Memory B cell (primary cell): Measurements from ENCODE around the gene MCTP1.

Experiments
- ATAC-seq: fragments of 150-1000 bp; cut with Tn5 transposase; 2 replicates; pipeline ENCODE4 v1.10.0; 2021; ENCODE audit warnings: low read depth, mild to moderate bottlenecking, moderate library complexity
- DNase-seq, 2 donors: peaks; one replicate each; pipeline ENCODE4 v3.0.0; 2022; ENCODE audit warnings: low spot score in 2 of 2
- H3K27ac Mint-ChIP-seq: one replicate; pipeline ENCODE4 v1.8.0; 2022; ENCODE audit warnings: mild to moderate bottlenecking, moderate library complexity, mixed read lengths
- H3K27me3 Mint-ChIP-seq: one replicate; pipeline ENCODE4 v1.8.0; 2022; ENCODE audit warnings: mixed read lengths
- H3K36me3 Mint-ChIP-seq: one replicate; pipeline ENCODE4 v1.8.0; 2022; ENCODE audit warnings: mild to moderate bottlenecking, mixed read lengths
- H3K4me1 Mint-ChIP-seq: one replicate; pipeline ENCODE4 v1.8.0; 2022; ENCODE audit warnings: mixed read lengths
- H3K4me3 Mint-ChIP-seq: one replicate; pipeline ENCODE4 v1.8.0; 2022; ENCODE audit warnings: mild to moderate bottlenecking, moderate library complexity, mixed read lengths
- H3K9me3 Mint-ChIP-seq: one replicate; pipeline ENCODE4 v1.8.0; 2022; ENCODE audit warnings: mixed read lengths

The MCTP1 gene

DNA sequence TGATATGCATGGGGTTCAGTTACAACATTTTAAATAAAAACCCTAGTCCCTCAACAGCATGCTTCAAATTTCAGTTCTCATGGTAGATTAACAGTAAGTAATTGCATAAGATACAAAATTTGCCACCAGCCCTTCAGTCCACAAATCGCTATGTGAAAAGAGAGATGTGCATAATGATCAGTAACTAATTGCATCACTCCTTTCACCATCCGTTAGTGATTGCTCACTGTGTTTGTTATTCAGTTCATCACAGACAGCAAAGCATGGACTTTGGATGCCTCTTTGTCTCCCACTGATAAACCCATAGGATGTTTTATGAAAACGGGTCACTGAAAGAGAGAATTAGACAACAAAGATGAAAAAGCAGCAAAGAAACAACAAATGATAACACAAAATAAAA is 103.2 kb downstream of the MCTP1 start:
- ATAC-seq (no peak), DNase-seq (no peak)
- no peak overlapping the region for H3K4me3 Mint-ChIP-seq
- peaks cover 3% of the 10 kb centered on the region for H3K27me3 Mint-ChIP-seq
- peaks cover 3% of the 10 kb centered on the region for H3K4me1 Mint-ChIP-seq
- H3K9me3 Mint-ChIP-seq: peaks cover 3% of the 10 kb centered on the region
- H3K36me3 Mint-ChIP-seq: no peaks in the 10 kb centered on the region
- H3K27ac Mint-ChIP-seq: no peak overlapping the region

DNA sequence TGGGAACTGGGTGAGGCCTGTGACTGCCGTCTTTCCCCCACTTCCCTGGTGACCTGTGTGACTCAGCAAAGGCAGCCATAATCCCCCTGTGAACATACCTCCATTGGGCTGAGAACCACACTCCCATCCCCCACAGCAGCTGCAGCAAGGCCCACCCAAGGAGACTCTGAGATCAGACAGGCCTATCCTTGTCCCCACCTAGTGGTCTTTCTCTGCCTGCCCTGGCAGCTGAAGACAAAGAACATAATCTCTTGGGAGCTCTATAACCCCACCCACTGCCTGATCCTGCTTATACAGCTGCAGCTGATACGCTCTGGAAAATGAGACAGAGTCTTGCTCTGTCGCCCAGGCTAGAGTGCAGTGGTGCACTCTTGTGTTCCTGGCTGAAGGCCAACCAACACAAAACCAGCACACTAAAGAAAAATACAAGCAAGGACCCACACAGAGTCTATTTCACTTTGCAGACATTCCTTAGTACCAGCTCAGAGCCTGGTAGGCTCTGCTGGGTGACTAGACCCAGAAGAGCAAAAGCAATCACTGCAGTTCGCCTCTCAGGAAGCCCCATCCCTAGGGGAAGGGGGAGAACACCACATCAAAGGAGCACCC is 106.7 kb downstream of the MCTP1 start:
- Mint-ChIP-seq H3K4me3 (no peak overlapping the region), H3K27ac (no peak overlapping the region), H3K9me3 (peaks cover 3% of the 10 kb centered on the region), H3K27me3 (peaks cover 3% of the 10 kb centered on the region), H3K36me3 (no peaks in the 10 kb centered on the region), H3K4me1 (peaks cover 3% of the 10 kb centered on the region)
- ATAC-seq (no peak), DNase-seq (no peak)

DNA sequence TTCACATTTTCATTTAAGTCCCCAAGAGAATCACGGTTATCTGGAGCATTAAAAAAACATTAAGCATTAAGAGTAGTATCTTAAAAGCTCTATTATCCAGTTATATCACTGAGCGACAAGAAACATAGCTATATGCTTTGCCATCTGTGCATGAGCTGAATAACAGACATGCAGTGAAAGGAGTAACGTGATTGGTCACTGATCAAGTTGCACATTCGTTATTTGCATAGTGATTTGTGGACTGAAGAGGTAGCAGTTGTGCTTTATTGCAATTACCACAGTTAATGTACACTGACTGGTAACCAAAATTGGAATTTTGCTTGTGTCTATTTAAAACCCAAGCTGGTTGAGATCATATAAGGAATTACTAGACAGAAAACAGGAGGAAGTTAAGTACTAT is 107.4 kb downstream of the MCTP1 start:
- Mint-ChIP-seq H3K27ac (no peak overlapping the region), H3K9me3 (peaks cover 3% of the 10 kb centered on the region), H3K4me1 (peaks cover 3% of the 10 kb centered on the region), H3K4me3 (no peak overlapping the region), H3K27me3 (peaks cover 3% of the 10 kb centered on the region), H3K36me3 (no peaks in the 10 kb centered on the region)
- ATAC-seq: no peak
- DNase-seq: no peak

DNA sequence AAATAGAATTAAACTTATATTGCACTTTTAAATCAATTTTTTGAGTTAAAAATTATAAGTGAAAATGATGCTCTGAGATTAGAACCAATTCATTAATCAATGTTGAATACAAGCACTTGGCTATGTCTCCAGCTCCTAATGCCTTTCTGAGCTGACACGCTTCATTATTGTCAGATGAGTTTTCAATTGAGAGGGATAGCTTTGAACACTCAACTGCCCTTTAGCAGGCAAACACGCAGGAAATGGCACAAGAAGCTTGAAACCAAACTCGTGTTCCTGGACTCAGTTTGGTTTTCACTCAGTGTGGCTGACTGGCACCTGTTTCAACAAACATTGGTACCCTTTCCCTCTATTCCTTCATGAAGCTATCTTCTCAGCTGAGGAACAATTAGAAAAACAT is 109.8 kb downstream of the MCTP1 start:
- H3K4me3 Mint-ChIP-seq: no peak overlapping the region
- DNase-seq: no peak
- H3K27me3 Mint-ChIP-seq: no peaks in the 10 kb centered on the region
- H3K27ac Mint-ChIP-seq: no peak overlapping the region
- peaks cover 3% of the 10 kb centered on the region for H3K4me1 Mint-ChIP-seq
- peaks cover 3% of the 10 kb centered on the region for H3K9me3 Mint-ChIP-seq
- no peak for ATAC-seq
- no peaks in the 10 kb centered on the region for H3K36me3 Mint-ChIP-seq

DNA sequence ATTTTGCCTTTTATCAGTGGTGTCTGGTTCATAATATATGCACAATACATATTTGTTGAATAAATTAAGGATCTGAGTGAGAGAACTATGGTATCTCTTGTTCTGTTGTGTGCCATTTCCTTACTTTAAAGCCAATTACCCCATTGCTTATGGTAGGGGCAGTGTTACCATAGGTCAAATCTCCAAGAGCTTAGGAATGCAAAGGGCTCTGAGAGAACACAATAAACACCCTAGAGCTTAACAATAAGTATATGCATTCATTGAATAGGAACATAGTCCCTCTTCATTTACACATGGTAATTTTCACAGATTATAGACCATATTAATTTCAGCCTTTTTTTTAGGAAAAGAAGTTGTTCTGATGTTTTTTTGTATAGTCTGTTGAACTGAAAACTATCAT is 112.2 kb downstream of the MCTP1 start:
- H3K27me3 Mint-ChIP-seq: no peaks in the 10 kb centered on the region

DNA sequence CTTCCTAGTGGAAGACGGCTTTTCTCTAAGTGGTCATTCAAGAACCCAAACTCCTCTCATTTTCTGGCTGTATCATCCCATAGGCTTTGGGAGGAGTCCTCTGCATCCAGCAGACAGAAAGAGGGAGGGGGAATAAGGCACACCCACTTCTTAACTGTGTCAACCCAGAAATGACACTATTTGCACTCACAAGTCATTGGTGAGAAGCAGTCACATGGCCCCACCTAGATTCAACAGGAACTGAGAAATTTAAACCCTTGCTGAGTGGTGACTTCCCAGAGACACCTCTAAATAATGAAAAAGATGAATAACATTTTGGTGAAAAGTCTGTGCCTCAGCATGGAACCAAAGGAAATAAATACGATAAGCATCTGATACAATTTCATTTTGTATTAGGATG is 120.0 kb downstream of the MCTP1 start:
- no peaks in the 10 kb centered on the region for H3K36me3 Mint-ChIP-seq
- ATAC-seq: no peak
- DNase-seq: no peak
- no peaks in the 10 kb centered on the region for H3K27me3 Mint-ChIP-seq
- no peak overlapping the region for H3K27ac Mint-ChIP-seq
- no peak overlapping the region for H3K4me3 Mint-ChIP-seq
- peaks cover 10% of the 10 kb centered on the region for H3K4me1 Mint-ChIP-seq
- peaks cover 4% of the 10 kb centered on the region for H3K9me3 Mint-ChIP-seq

More for the DNA sequence above, 112.2 kb downstream of the MCTP1 start:
- peaks cover 2% of the 10 kb centered on the region for H3K4me1 Mint-ChIP-seq
- H3K27ac Mint-ChIP-seq: no peak overlapping the region
- ATAC-seq: no peak
- no peaks in the 10 kb centered on the region for H3K36me3 Mint-ChIP-seq
- DNase-seq: no peak
- no peak overlapping the region for H3K4me3 Mint-ChIP-seq
- peaks cover 5% of the 10 kb centered on the region for H3K9me3 Mint-ChIP-seq

DNA sequence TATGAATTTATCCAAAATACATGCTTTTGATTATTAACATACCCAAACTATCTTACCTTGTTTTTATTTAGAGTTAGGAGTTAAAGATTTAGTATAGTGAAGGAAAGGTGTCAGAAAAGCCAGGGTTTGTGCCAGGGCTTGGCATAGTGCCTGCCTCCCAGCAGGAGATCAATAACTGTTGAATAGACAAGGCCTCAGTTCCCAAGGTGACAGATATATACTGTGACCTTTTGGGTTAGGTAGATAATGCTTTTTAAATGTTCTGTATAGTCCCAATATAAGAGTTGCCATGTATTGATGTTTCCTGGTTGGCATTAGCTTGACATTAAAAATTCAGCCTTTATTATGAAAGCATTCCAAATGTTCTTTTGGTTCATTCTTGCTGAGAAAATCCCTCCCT is 121.8 kb downstream of the MCTP1 start:
- Mint-ChIP-seq H3K4me1 (peaks cover 13% of the 10 kb centered on the region), H3K4me3 (no peak overlapping the region), H3K27me3 (no peaks in the 10 kb centered on the region), H3K27ac (peak overlapping the region; percentile 37), H3K9me3 (no peaks in the 10 kb centered on the region), H3K36me3 (no peaks in the 10 kb centered on the region)
- no peak for DNase-seq
- no peak for ATAC-seq

DNA sequence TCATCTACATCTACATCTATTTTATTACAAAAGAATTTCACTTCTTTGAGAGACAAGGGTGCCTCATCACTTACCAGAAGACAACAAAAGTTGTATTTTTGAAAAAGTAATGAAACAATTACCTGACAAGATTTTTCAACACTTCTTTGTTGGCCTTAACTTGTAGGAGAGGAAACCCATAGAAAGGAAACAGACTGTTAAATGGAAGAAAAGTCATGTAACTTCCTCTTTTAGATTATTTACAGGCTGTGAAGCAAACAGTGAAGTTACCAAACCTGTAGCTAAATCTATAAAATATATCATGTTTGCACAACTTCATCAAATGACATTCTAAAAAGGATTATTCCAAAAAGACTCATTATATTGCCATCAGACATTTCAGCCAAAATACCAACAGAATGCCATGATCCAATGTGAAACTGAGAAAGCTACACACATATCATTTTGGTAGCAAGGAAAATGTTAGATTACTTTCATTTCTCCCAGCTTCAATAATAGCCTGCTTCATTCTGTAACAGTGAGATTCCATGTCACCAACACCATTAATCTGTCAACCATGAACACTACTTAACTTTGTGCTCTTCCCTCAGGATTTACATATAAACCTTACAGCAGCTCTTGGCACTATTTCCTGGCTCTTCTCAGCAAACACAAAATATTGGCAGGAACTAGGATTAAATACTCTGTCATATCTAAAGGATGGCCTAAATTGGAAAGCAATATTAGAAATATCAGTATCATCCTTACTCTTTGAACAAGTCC is 122.5 kb downstream of the MCTP1 start:
- DNase-seq (no peak), ATAC-seq (no peak)
- peak overlapping the region; percentile 37 for H3K27ac Mint-ChIP-seq
- H3K27me3 Mint-ChIP-seq: no peaks in the 10 kb centered on the region
- no peak overlapping the region for H3K4me3 Mint-ChIP-seq
- no peaks in the 10 kb centered on the region for H3K9me3 Mint-ChIP-seq
- peaks cover 13% of the 10 kb centered on the region for H3K4me1 Mint-ChIP-seq
- no peaks in the 10 kb centered on the region for H3K36me3 Mint-ChIP-seq

DNA sequence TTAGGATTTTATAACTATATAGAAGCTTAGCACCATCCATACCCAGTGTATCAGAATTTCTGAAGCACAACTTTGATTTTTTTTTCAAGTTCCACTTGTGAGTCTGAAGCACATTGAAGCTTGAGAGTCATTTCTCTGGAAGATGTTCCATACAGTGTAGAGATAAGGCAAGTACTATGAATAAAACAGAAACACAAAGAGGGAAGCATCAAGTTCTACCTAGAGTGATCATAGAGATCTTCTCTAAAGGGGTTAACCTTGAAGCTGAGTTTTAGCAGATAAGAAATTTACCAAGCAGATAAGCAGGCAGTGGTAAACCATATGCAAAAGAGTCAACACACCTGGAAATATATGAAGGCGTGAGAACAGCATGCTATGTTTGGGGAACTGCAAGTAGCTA is 125.3 kb downstream of the MCTP1 start:
- H3K27ac Mint-ChIP-seq: no peak overlapping the region
- ATAC-seq (no peak), DNase-seq (no peak)
- H3K4me3 Mint-ChIP-seq: no peak overlapping the region
- H3K36me3 Mint-ChIP-seq: no peaks in the 10 kb centered on the region
- peaks cover 2% of the 10 kb centered on the region for H3K27me3 Mint-ChIP-seq
- no peaks in the 10 kb centered on the region for H3K9me3 Mint-ChIP-seq
- H3K4me1 Mint-ChIP-seq: peaks cover 13% of the 10 kb centered on the region

DNA sequence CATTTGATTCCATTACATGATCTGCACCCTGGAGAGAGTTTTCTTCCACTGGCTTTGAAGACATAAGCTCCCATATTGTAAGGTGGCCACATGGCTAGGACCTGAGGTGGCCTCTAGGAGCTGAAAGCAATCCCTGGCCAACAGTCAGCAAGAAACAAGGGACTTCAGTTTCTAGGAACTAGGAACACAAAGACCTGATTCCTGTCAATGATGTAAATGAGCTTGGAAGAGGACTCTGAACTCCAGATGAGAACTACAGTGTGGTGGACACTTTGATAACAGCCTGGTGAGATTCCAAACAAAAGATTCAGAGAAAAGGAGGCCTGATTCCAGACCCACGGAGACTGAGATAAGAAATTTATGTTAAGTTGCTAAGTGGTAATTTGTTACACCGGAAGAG is 129.0 kb downstream of the MCTP1 start:
- ATAC-seq (no peak), DNase-seq (no peak)
- H3K9me3 Mint-ChIP-seq: no peaks in the 10 kb centered on the region
- no peak overlapping the region for H3K27ac Mint-ChIP-seq
- no peaks in the 10 kb centered on the region for H3K36me3 Mint-ChIP-seq
- peaks cover 4% of the 10 kb centered on the region for H3K4me1 Mint-ChIP-seq
- H3K27me3 Mint-ChIP-seq: peaks cover 2% of the 10 kb centered on the region
- H3K4me3 Mint-ChIP-seq: no peak overlapping the region

DNA sequence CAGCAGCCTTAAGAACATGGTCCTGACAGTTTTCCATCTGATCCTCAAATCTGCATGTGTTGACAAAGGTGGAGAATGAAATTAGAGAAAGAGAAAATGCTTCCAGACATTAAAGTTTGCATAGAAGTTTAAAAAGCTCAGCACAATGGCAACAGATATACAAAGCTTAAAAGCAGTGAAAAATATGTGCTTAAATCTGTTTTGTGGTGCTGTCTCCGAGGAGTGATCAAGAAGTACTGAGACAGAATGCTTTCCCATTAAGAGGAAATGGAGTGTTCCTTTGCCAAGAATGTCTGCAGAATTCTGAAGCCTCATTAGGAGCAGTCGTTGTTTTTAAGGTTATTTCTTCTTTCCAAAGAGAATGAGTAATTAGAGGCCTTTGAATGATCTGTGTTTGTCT is 131.4 kb downstream of the MCTP1 start:
- no peak for ATAC-seq
- DNase-seq: no peak
- Mint-ChIP-seq H3K27me3 (peaks cover 2% of the 10 kb centered on the region), H3K4me1 (no peaks in the 10 kb centered on the region), H3K9me3 (no peaks in the 10 kb centered on the region), H3K36me3 (no peaks in the 10 kb centered on the region), H3K4me3 (no peak overlapping the region), H3K27ac (no peak overlapping the region)

DNA sequence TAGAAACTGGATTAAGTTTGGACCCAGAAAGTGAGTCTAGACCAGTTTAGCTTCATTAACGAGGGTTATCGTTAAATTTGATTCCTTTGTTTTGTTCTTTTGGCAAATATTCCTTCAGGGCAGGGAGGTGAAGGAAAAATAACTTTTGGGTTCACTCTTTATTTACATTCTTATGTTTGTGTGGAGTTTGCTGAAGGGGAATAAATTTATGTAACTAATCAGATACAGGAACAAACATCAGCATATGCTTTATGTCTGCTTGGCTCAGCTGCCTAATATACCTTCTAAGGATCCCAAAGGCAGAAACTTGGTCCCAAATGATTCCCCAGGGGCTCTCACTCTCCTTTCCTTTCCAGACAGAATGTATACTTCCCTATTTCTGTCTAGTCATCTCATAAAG is 132.4 kb downstream of the MCTP1 start:
- H3K36me3 Mint-ChIP-seq: no peaks in the 10 kb centered on the region
- no peak for ATAC-seq

DNA sequence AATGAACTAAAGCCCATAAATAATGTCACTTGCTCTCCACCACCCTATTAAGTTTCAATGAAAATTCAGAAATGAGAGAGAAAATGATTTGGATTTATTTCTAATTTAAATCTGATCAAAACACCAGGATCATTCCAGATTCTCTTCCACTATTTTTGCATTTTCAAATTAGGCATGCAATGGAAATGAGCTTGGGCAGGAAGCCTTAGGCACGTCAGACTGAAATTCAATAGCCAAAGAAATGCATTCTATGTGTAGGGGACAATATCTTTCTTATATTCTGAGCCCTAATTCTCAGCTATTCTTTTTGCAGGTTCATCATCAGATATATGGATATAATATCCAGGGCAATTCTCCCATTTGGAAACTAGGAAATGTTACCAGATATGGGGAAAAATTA is 132.8 kb downstream of the MCTP1 start:
- peaks cover 2% of the 10 kb centered on the region for H3K27me3 Mint-ChIP-seq
- DNase-seq (no peak), ATAC-seq (no peak)
- peaks cover 6% of the 10 kb centered on the region for H3K9me3 Mint-ChIP-seq
- no peak overlapping the region for H3K4me3 Mint-ChIP-seq
- peaks cover 2% of the 10 kb centered on the region for H3K36me3 Mint-ChIP-seq
- no peak overlapping the region for H3K27ac Mint-ChIP-seq
- H3K4me1 Mint-ChIP-seq: no peaks in the 10 kb centered on the region

More for the DNA sequence above, 132.4 kb downstream of the MCTP1 start:
- Mint-ChIP-seq H3K27ac (no peak overlapping the region), H3K4me1 (no peaks in the 10 kb centered on the region), H3K4me3 (no peak overlapping the region), H3K9me3 (peaks cover 4% of the 10 kb centered on the region), H3K27me3 (peaks cover 2% of the 10 kb centered on the region)
- no peak for DNase-seq

DNA sequence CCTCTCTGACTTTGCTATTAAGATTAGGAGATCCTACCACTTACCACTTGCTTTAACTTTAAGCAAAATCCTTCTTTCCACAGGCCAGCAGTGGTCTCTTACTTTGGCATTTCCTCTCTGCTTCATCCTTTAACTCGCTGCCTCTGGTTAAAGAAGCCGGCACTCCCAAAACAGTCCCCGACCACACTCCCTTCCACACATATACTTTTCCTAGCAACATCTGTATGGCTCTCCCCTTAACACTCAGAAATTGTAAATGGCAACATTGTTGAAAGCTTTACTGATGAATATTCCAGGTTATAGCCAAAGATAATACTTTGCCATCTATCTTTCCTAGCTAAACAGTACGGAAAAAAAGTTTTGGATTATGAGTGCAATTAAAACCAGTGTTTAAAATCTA is 133.2 kb downstream of the MCTP1 start:
- peaks cover 2% of the 10 kb centered on the region for H3K27me3 Mint-ChIP-seq
- H3K27ac Mint-ChIP-seq: no peak overlapping the region
- no peak for DNase-seq
- H3K9me3 Mint-ChIP-seq: peaks cover 6% of the 10 kb centered on the region
- no peak for ATAC-seq
- H3K36me3 Mint-ChIP-seq: peaks cover 2% of the 10 kb centered on the region
- H3K4me3 Mint-ChIP-seq: no peak overlapping the region
- no peaks in the 10 kb centered on the region for H3K4me1 Mint-ChIP-seq

DNA sequence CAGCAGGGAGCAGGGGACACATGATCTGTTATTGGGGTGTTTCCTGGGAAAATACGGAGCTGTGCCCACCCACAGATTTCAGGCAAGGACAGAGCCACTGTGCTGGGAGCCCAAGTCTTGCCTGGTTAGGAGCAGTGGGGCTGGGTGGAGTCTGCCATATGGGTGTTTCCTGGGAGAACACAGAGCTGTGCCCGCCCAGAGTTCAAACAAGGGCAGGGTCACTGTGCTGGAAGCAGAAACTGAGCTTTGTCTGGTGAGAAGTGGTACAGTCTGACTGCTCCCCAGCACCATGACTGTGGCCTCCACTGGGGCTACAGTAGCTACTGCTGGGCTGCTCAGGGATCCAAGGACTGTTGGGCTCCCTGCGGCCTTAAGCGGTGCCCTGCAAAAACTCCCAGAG is 135.5 kb downstream of the MCTP1 start:
- Mint-ChIP-seq H3K36me3 (peaks cover 2% of the 10 kb centered on the region), H3K4me1 (no peaks in the 10 kb centered on the region), H3K4me3 (no peak overlapping the region), H3K27me3 (no peaks in the 10 kb centered on the region), H3K9me3 (peaks cover 6% of the 10 kb centered on the region), H3K27ac (no peak overlapping the region)
- ATAC-seq: no peak
- no peak for DNase-seq
